Endothelial cell (in vitro differentiated cells): ENCODE measurements around the gene OCA2. TPM values are rescaled to one million over a fixed set of nuclear protein-coding genes. Genes with fewer than 3 reads are reported as not detected.

Experiments used
- DNase-seq: peaks from one replicate; pipeline ENCODE4 v3.0.0; 2021; ENCODE audit warnings: low spot score
- H3K27ac Mint-ChIP-seq: one replicate; pipeline ENCODE4 v1.8.0; 2021; ENCODE audit warnings: mixed read lengths, inconsistent platforms; ENCODE audit not compliant: unreplicated experiment
- H3K27me3 Mint-ChIP-seq: one replicate; pipeline ENCODE4 v1.8.0; 2021; ENCODE audit warnings: mild to moderate bottlenecking, moderate library complexity, mixed read lengths, inconsistent platforms; ENCODE audit not compliant: unreplicated experiment
- H3K36me3 Mint-ChIP-seq: one replicate; pipeline ENCODE4 v1.8.0; 2021; ENCODE audit warnings: mild to moderate bottlenecking, low read depth, mixed read lengths, inconsistent platforms; ENCODE audit not compliant: unreplicated experiment
- H3K4me1 Mint-ChIP-seq: one replicate; pipeline ENCODE4 v1.8.0; 2021; ENCODE audit warnings: mild to moderate bottlenecking, mixed read lengths, inconsistent platforms; ENCODE audit not compliant: unreplicated experiment
- H3K4me3 Mint-ChIP-seq: one replicate; pipeline ENCODE4 v1.8.0; 2021; ENCODE audit warnings: mild to moderate bottlenecking, mixed read lengths, inconsistent platforms; ENCODE audit not compliant: unreplicated experiment
- H3K9me3 Mint-ChIP-seq: one replicate; pipeline ENCODE4 v1.8.0; 2021; ENCODE audit warnings: mixed read lengths, inconsistent platforms; ENCODE audit not compliant: unreplicated experiment
- CTCF ChIP-seq: fragments of 200-600 bp; sonication (generic); IDR thresholded peaks from one replicate; pipeline ENCODE4 v1.5.0; 2021; ENCODE audit warnings: antibody characterized with exemption; ENCODE audit not compliant: unreplicated experiment
- total RNA-seq: library from RNA; stranded (reverse); fragmentation: NEBNext Ultra II Directional; extraction: Animal tissue kit (Norgen Biotek cat#: 25700); gene quantifications from one replicate; pipeline ENCODE4 v1.2.1, GENCODE V29; 2021; ENCODE audit not compliant: unreplicated experiment

Gene OCA2
- total RNA-seq, 1 donor from 2014 or later, result not detected

- Mint-ChIP-seq H3K4me3 (no peak overlapping the region), H3K27ac (no peak overlapping the region), H3K27me3 (peaks cover 3% of the 10 kb centered on the region), H3K9me3 (no peaks in the 10 kb centered on the region), H3K4me1 (no peaks in the 10 kb centered on the region), H3K36me3 (no peaks in the 10 kb centered on the region)
- DNase-seq, result no peak
- TF ChIP-seq CTCF, result no peak
Measured at GRCh38 chr15:27855137-27855536, 244.0 kb downstream of the OCA2 start.

GRCh38 chr15:27854601-27855000 lies 244.5 kb downstream of the OCA2 start:
- H3K4me3 Mint-ChIP-seq, result no peak overlapping the region
- no peaks in the 10 kb centered on the region for H3K4me1 Mint-ChIP-seq
- TF ChIP-seq CTCF, result no peak
- no peak overlapping the region for H3K27ac Mint-ChIP-seq
- H3K36me3 Mint-ChIP-seq, result no peaks in the 10 kb centered on the region
- no peak for DNase-seq
- no peaks in the 10 kb centered on the region for H3K9me3 Mint-ChIP-seq
- H3K27me3 Mint-ChIP-seq, result peaks cover 3% of the 10 kb centered on the region

GRCh38 chr15:27853624-27854455 lies 245.3 kb downstream of the OCA2 start:
- Mint-ChIP-seq H3K27ac (no peak overlapping the region), H3K4me1 (no peaks in the 10 kb centered on the region)
- DNase-seq, result no peak

GRCh38 chr15:27851858-27852210 lies 247.3 kb downstream of the OCA2 start:
- TF ChIP-seq CTCF, result no peak
- H3K36me3 Mint-ChIP-seq, result no peaks in the 10 kb centered on the region
- no peak overlapping the region for H3K27ac Mint-ChIP-seq
- peaks cover 3% of the 10 kb centered on the region for H3K27me3 Mint-ChIP-seq
- DNase-seq, result no peak
- H3K4me3 Mint-ChIP-seq, result no peak overlapping the region
- no peaks in the 10 kb centered on the region for H3K9me3 Mint-ChIP-seq
- no peaks in the 10 kb centered on the region for H3K4me1 Mint-ChIP-seq

More at GRCh38 chr15:27853624-27854455, 245.3 kb downstream of the OCA2 start:
- no peak overlapping the region for H3K4me3 Mint-ChIP-seq
- no peak for TF ChIP-seq CTCF
- no peaks in the 10 kb centered on the region for H3K9me3 Mint-ChIP-seq
- no peaks in the 10 kb centered on the region for H3K36me3 Mint-ChIP-seq
- peaks cover 3% of the 10 kb centered on the region for H3K27me3 Mint-ChIP-seq
